ENCODE results near the gene DNAJB6. TPM values are rescaled to one million over a fixed set of nuclear protein-coding genes. Genes with fewer than 3 reads are reported as not detected.
A peak's percentile ranks its signal among the peaks of the same experiment; 100 is the strongest.

DNAJB6 gene
- total RNA-seq, 1 donor = 86.6 TPM

DNA sequence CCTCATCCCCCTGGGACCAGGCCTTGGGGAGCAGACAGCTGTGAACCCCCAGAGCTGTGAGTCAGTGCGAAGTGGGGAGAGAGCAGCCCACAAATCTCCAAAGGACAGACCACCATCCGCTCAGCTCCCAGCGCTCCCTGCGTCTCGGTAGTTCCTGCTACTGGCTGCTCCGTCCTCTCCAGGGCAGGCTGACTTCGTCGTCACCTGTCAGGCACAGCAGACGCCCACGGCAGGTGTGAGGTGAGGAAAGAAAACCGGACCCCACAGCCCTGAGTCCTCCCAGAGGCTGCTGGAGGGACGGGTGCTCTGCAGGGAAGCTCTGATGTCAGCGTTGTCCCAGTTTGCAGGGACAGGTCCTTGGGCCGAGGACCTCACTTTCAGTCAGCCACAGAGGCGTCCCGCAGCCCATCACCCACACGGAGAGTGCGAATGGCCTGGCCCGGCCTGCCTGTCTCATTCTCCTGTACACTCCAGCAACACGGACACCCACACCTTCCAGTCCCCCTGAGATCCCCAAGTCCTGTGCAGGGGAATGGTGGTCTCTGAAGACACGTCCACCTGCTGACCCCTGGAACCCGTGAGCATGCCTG is 95.2 kb downstream of the DNAJB6 start:
- no peak overlapping the region for H3K4me3 ChIP-seq (ENCODE audit: low read depth, low read length)
- TF ChIP-seq, protein P1, sequence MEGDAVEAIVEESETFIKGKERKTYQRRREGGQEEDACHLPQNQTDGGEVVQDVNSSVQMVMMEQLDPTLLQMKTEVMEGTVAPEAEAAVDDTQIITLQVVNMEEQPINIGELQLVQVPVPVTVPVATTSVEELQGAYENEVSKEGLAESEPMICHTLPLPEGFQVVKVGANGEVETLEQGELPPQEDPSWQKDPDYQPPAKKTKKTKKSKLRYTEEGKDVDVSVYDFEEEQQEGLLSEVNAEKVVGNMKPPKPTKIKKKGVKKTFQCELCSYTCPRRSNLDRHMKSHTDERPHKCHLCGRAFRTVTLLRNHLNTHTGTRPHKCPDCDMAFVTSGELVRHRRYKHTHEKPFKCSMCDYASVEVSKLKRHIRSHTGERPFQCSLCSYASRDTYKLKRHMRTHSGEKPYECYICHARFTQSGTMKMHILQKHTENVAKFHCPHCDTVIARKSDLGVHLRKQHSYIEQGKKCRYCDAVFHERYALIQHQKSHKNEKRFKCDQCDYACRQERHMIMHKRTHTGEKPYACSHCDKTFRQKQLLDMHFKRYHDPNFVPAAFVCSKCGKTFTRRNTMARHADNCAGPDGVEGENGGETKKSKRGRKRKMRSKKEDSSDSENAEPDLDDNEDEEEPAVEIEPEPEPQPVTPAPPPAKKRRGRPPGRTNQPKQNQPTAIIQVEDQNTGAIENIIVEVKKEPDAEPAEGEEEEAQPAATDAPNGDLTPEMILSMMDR (IDR thresholded peaks at IDR 0.05; ENCODE audit: insufficient read depth, low read length) = no peak
- DNase-seq (ENCODE audit: low read depth) = no peak

DNA sequence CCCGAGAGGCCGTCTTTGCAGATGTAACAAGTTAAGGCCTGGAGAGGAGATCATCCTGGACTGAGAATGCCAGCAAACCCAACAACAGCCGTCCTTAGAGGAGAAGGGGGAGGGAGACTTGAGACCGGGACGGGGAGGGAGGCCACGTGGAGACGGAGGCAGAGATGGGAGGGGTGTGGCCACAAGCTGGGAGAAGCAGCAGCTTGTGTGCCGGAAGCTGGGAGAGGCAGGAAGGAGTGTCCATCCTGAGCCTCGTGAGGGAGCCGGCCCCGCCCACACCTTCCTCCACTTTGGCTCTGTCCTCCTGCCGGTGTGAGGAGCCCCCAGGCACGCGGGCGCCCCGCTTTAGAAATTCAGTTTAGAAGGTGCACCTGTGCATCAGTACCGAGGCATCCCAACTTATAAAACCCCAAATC is 95.7 kb downstream of the DNAJB6 start:
- H3K4me3 ChIP-seq (ENCODE audit: low read depth, low read length) = peak overlapping the region; percentile 1
- TF ChIP-seq, protein P1 (IDR thresholded peaks at IDR 0.05; ENCODE audit: insufficient read depth, low read length) = no peak
- DNase-seq (ENCODE audit: low read depth) = peak; percentile 39

DNA sequence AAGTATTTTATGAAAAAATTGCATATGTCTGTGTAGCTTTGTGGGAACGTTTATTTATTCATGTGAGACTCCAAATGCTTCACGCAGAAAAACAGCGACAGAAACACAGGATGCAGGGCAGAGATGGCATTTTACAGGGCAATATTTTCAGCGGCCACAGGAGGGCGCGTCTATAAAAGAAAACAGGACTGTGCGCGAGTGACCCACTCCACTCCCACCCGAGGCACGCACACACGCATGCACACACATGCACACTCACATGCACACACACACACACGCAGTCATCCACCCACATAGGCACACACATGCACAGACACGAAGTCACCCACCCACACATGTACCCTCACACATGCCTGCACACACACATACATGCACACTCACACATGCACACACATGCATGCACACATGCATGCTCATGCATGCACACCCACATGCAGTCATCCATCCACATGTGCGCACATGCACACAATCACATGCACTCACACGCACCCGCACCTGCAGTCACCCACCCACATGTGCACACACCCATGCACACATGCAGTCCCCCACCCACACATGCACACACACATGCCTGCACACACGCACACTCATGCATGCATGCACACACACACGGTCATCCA is 96.3 kb downstream of the DNAJB6 start:
- TF ChIP-seq, protein P1 (IDR thresholded peaks at IDR 0.05; ENCODE audit: insufficient read depth, low read length) = peak; percentile 62
- DNase-seq (ENCODE audit: low read depth) = peak; percentile 29
- peak overlapping the region; percentile 1 for H3K4me3 ChIP-seq (ENCODE audit: low read depth, low read length)

DNA sequence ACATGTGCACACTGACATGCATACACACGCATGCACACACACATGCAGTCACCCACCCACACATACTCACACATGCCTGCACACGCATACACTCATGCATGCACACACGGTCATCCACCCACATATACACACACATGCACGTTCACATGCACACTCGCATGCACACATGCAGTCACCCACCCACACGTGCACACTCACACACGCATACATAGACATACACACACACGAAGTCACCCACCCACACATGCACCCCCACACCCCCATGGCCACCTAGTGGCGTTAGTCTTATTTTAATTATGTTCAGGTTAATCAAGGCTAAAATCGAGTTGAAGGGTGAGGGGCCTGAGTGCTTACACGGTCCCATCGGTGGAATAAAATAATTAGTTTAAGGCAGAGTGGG is 96.8 kb downstream of the DNAJB6 start:
- TF ChIP-seq, protein P1 (IDR thresholded peaks at IDR 0.05; ENCODE audit: insufficient read depth, low read length) = no peak
- H3K4me3 ChIP-seq (ENCODE audit: low read depth, low read length) = no peak overlapping the region
- no peak for DNase-seq (ENCODE audit: low read depth)

DNA sequence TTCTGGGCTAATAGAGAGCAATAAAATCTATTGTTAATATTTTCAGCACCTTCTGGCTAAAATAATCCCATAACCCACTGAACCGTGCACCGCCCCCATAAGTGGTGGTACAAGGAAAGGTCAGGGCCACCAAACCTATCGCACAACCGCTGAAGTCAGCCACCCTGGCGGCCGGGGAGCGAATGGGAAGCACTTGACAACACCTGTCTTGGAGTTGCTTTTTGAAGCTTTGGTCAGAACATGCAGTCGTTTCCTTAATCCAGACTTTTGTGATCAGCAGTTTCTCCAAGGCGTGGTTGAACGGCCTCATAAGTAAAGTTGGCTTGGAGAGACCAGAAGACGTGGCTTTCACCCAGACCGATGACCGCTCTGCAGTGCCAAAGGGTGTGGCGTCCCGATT is 97.4 kb downstream of the DNAJB6 start:
- no peak for DNase-seq (ENCODE audit: low read depth)
- no peak overlapping the region for H3K4me3 ChIP-seq (ENCODE audit: low read depth, low read length)
- TF ChIP-seq, protein P1 (IDR thresholded peaks at IDR 0.05; ENCODE audit: insufficient read depth, low read length) = no peak

DNA sequence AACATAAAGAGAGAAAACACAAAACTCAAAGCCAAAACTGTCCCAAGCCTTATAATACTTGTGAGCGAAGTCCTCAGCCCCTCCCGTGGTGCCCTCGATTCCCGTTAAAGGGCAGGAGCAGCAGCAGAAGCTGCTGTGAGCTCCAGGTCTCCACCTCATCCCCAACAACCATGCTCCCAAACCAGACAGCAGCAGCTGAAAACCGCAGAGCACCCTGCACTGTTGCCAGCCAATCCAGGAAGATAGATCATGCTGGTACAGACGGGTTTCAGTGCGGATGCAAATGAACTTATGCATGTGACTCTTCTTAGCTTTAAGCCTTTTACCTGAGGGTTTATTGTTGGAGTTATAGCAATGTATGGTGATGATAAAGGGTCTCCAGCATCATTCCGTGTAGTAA is 97.9 kb downstream of the DNAJB6 start:
- H3K4me3 ChIP-seq (ENCODE audit: low read depth, low read length) = no peak overlapping the region
- TF ChIP-seq, protein P1 (IDR thresholded peaks at IDR 0.05; ENCODE audit: insufficient read depth, low read length) = no peak
- no peak for DNase-seq (ENCODE audit: low read depth)
